Measurements from ENCODE around the gene SNCG.

The SNCG gene

GRCh38 chr10:86967481-86967941 lies 9.1 kb downstream of the SNCG start:
- no peak for TF ChIP-seq CTCF (IDR thresholded peaks at IDR 0.05)

GRCh38 chr10:86968271-86968993 lies 10.0 kb downstream of the SNCG start, which contains the start of gene ADIRF:
TSS of gene ADIRF (plus strand) at chr10:86968482. CDS start at chr10:86968545, 63 bp downstream.
- no peak for TF ChIP-seq CTCF (IDR thresholded peaks at IDR 0.05)

DNA sequence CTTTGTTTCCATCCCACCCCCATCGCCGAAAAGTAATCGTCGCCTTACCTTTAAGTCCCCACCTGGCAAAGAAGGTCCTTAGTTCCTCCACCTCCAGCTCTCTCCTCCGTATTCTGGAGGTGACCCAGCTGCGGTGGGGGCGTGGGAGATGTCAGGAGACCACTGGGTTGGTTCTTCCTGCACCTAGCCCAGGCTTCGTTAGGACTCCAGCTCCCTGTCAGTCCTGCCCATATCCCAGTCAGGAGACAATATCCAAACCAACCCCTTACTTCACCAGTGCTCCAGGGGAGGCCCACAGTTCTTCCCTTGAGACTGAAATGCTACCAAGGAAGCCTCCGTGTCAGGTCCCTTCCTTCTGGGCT lies 10.6 kb downstream of the SNCG start:
- TF ChIP-seq CTCF (IDR thresholded peaks at IDR 0.05) = no peak

DNA sequence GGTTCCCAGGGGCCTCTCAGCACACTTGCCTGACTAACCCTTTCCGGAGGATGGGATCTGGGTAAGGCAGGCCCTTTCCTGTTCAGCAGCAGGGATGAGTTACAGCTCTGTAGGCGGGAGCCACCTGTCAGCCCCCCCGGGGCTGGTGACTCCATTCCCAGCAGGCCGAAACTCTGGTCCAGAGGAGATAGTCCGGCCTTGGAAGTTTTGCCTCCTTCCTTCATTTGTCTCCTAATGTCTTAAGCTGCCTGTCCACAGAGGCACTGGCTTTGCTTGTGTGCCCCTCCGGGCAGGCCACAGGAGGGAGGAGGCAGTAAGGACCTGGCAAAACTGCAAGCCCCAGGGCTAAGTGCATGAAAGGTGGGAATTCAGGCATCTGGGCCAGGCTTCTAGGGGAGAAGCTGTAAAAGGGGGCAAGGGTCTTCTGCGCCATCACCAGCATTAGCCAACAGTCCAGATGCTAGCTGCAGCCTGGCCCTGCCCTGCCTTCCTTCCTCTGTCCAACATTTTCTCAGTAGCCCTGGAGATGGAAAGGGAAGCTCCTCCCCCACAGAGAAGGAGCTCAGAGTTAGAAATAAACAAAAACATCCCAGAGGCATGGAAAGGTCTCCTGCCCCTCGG lies 11.1 kb downstream of the SNCG start:
- TF ChIP-seq CTCF (IDR thresholded peaks at IDR 0.05) = no peak

DNA sequence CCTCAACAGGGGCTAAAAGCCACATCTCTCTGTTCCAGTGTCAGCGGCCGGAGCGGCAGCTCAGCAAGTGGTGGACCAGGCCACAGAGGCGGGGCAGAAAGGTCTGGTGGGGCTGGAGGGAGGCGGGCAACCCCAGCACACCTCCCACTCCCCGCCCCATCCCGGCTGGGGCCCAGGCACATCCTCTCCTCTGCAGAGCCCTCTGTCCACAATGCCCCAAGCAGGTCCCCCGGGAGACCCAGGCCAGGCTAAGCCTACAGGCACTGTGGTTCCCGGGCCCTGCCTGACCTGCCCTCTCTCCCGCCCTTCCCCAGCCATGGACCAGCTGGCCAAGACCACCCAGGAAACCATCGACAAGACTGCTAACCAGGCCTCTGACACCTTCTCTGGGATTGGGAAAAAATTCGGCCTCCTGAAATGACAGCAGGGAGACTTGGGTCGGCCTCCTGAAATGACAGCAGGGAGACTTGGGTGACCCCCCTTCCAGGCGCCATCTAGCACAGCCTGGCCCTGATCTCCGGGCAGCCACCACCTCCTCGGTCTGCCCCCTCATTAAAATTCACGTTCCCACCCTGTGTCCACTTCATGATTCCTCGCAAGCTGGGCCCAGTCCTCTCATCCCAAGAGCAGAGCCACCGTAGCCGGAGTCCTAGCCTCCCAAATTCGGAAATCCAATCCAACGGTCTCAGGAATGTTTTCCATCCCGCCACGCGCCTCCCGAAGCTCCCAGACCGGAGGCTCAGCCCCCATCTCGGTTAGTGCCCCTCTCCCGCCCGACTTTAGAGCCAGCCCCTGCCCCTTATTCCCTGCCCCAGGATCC lies 12.0 kb downstream of the SNCG start:
- TF ChIP-seq CTCF (IDR thresholded peaks at IDR 0.05) = no peak

DNA sequence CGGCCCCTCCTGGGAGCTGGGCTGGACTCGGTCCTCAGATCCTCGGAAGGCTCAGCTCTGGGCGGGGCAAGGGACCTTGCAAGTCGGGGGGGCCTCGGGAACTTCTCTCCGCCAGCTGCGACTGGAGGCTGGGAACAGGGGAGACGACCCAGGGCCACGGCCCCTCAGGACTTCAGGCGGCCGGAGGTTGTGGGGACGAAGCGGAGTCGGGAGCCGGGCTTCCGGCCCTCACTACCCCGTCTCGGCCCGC lies 12.5 kb downstream of the SNCG start:
- TF ChIP-seq CTCF (IDR thresholded peaks at IDR 0.05) = no peak

- no peak for TF ChIP-seq CTCF (IDR thresholded peaks at IDR 0.05)
These were observed 13.0 kb downstream of the SNCG start for GRCh38 chr10:86971232-86971991.

Measured in LNCAP (cell line).